Psoas muscle (tissue), 8 donors: ENCODE measurements around the gene COLEC12. TPM values are rescaled to one million over a fixed set of nuclear protein-coding genes. Genes with fewer than 3 reads are reported as not detected.

Experiments used
- ATAC-seq, 4 donors: fragments of 200-7000 bp; cut with Tn5 transposase; one replicate each; pipeline ENCODE4 v1.9.1; 2020; ENCODE audit warnings: moderate library complexity in 3 of 4, mild to moderate bottlenecking in 2 of 4
- DNase-seq, 2 donors: peaks; one replicate each; pipeline ENCODE4 v3.0.0-alpha.2; 2020
- H3K27ac ChIP-seq: fragments of 200-600 bp; one replicate; pipeline ENCODE4 v1.8.0; 2022
- H3K27me3 ChIP-seq, 3 donors: fragments of 200-600 bp in 1 of 3; one replicate each; pipeline versions ENCODE4 v1.6.1 to v1.8.0; 2013 to 2022; ENCODE audit warnings: low read length in 2 of 3, mild to moderate bottlenecking in 2 of 3, moderate library complexity in 1 of 3; ENCODE audit not compliant: insufficient read depth in 3 of 3
- H3K36me3 ChIP-seq, 2 donors: fragments of 200-600 bp in 1 of 2; one replicate each; pipeline versions ENCODE4 v1.6.1 to v1.8.0; 2013 to 2022; ENCODE audit warnings: low read depth in 1 of 2, mild to moderate bottlenecking in 1 of 2, moderate library complexity in 1 of 2; ENCODE audit not compliant: insufficient read depth in 1 of 2
- H3K4me1 ChIP-seq: fragments of 200-600 bp; one replicate; pipeline ENCODE4 v1.8.0; 2022
- H3K4me3 ChIP-seq: fragments of 200-600 bp; one replicate; pipeline ENCODE4 v1.8.0; 2022; ENCODE audit warnings: mild to moderate bottlenecking
- H3K9me3 ChIP-seq: fragments of 200-600 bp; one replicate; pipeline ENCODE4 v1.8.0; 2022
- WGBS, 3 donors: extraction: QIAGEN DNeasy Blood & Tissue Kit; methylation state at CpG; one replicate each; pipeline versions ENCODE4 v1.1.6 to v1.1.7; 2013; 5-methylcytosine and 5-hydroxymethylcytosine counted together
- intact Hi-C, 2 donors: fragments of 100-400 bp; cut with DNase I; formaldehyde crosslinking; loops; one replicate each; pipeline versions ENCODE4 v1.11.0 to v1.14.2; 2022
- polyA plus RNA-seq, 3 donors: library from polyadenylated mRNA; stranded (reverse); fragments of 200-250 nt; gene quantifications; one replicate each; pipeline ENCODE4 v1.2.3, GENCODE V29; 2013
- total RNA-seq, 4 donors: library from RNA; stranded (reverse); fragmentation: NEBNext Ultra II Directional in 2 of 4; extraction: Animal tissue kit (Norgen Biotek cat#: 25700) in 2 of 4; gene quantifications; one replicate each; pipeline versions ENCODE4 v1.2.1 to v1.2.4, GENCODE V29; 2021 to 2023
- TF ChIP-seq, protein P1 (sequence below): fragments of 200-600 bp; IDR thresholded peaks from one replicate; pipeline ENCODE4 v1.8.0; 2022; ENCODE audit warnings: antibody characterized with exemption
- donor health status: healthy with polysubstance abuse.
- donor health status: DM: no; HTN: no; CAD: no; lungs with moderate emphysema.
- donor health status: Bipolar disorder and iron deficiency.
- donor health status: healthy.
- donor health status: DM: yes; HTN: yes; CAD: no.
- donor health status: DM: no; HTN: no; CAD: no.
- donor health status: DM: no; HTN: no; CAD: no.
- donor health status: DM: yes; HTN: yes; CAD: no.

Gene COLEC12
- total and polyA plus RNA-seq, 7 donors = 0.80 to 6.4 (median 3.4) TPM

DNA sequence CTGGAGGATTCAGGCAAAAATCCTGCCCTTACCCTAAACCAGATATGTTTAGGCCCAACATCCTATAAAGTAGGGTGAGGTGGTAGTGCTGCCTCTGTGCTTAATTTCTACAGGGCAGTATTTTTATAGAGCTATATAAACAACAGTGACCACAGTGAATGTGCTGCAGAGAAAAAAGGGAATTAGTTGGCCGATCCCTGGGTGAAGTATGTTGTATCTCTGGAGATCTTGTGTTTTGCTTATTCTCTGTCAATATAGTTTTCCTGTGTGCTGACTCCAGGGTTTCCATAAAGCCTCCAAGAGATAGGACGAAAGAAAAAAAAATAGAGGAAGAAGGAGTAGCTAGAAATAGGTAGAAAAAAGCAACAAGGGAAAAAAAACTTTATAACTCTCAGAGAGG, 143.7 kb downstream of the COLEC12 start:
- H3K27ac ChIP-seq = no peak overlapping the region
- DNase-seq (no peak), ATAC-seq (no peak)
- intact Hi-C loops = no loop called here
- TF ChIP-seq, protein P1, sequence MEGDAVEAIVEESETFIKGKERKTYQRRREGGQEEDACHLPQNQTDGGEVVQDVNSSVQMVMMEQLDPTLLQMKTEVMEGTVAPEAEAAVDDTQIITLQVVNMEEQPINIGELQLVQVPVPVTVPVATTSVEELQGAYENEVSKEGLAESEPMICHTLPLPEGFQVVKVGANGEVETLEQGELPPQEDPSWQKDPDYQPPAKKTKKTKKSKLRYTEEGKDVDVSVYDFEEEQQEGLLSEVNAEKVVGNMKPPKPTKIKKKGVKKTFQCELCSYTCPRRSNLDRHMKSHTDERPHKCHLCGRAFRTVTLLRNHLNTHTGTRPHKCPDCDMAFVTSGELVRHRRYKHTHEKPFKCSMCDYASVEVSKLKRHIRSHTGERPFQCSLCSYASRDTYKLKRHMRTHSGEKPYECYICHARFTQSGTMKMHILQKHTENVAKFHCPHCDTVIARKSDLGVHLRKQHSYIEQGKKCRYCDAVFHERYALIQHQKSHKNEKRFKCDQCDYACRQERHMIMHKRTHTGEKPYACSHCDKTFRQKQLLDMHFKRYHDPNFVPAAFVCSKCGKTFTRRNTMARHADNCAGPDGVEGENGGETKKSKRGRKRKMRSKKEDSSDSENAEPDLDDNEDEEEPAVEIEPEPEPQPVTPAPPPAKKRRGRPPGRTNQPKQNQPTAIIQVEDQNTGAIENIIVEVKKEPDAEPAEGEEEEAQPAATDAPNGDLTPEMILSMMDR = no peak
- 89 to 96% (median 89%) methylated on average over 2 of the region's 2 CpGs for WGBS, 3 donors
- no peaks in the 10 kb centered on the region for H3K4me1 ChIP-seq
- no peak overlapping the region for H3K4me3 ChIP-seq
- no peaks in the 10 kb centered on the region for H3K36me3 ChIP-seq
- no peaks in the 10 kb centered on the region for H3K27me3 ChIP-seq
- H3K9me3 ChIP-seq = no peaks in the 10 kb centered on the region

DNA sequence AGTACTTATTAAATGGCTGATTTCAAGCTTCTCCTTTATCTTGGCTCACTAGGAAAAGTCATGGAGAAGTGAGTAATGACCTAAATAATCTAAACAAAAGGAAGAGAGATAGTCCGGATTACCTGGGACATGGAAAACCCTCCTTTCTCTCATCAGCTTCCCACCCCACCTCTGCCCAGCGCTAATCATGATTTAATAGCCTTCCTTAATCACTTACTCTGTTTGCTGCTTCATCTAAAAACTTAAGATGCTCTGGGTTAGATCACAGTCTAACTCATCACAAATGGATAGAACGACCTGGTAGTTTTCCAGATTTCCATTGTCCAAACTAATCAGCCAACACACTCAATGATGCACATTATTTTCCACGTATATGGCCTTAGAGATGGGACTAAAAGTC, 144.8 kb downstream of the COLEC12 start:
- Histone ChIP-seq H3K27me3 (no peaks in the 10 kb centered on the region), H3K4me1 (no peaks in the 10 kb centered on the region), H3K9me3 (no peaks in the 10 kb centered on the region), H3K4me3 (no peak overlapping the region), H3K36me3 (no peaks in the 10 kb centered on the region), H3K27ac (no peak overlapping the region)
- DNase-seq = no peak
- no peak for ATAC-seq
- 87 to 91% (median 88%) methylated on average over 4 of the region's 4 CpGs for WGBS, 3 donors
- intact Hi-C loops = no loop called here
- TF ChIP-seq, protein P1 = no peak

DNA sequence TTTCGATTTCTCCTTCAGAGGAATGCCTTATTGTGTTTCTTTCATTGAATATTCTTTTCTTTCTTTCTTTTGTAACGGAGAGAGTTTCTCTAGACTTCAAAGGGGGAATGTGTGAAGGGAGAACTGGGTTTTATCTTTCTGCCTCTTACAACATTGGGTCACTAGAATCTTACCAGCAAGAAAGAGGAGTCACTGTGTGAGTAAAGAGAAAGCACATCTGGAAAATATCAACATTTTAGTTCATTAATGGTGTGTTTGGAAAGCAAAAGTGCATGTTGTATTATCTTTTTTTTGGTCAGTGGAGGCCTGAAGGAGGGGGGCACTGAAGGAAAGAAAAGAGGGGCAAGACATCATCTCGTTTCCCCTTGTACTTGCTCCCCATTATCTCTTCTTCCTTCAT, 146.0 kb downstream of the COLEC12 start:
- TF ChIP-seq, protein P1 = no peak
- ATAC-seq (no peak), DNase-seq (no peak)
- Histone ChIP-seq H3K9me3 (no peaks in the 10 kb centered on the region), H3K27me3 (no peaks in the 10 kb centered on the region), H3K36me3 (no peaks in the 10 kb centered on the region), H3K4me3 (no peak overlapping the region), H3K4me1 (no peaks in the 10 kb centered on the region), H3K27ac (no peak overlapping the region)
- 81 to 91% (median 87%) methylated on average over 3 of the region's 3 CpGs for WGBS, 3 donors
- intact Hi-C loops = no loop called here

DNA sequence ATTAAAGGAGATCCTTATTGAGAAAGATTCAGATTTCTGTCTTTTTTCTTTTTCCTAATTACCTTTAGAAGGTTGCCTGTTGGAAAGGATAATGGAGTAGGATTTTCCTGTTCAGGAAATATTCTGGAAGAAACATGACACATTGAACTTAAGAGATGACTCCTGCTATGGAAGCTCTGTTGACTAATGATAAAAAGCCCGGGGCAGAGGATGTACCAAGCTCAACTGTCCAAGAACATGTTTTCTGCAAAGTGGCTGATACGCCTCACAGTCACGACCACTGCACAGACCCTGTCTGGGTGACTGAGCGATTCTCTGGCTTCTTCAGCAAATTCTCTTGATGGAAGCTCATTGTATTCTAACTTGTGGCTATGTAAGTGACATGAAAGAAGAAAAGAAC, 146.5 kb downstream of the COLEC12 start:
- Histone ChIP-seq H3K9me3 (no peaks in the 10 kb centered on the region), H3K27ac (no peak overlapping the region), H3K4me3 (no peak overlapping the region), H3K4me1 (no peaks in the 10 kb centered on the region), H3K36me3 (no peaks in the 10 kb centered on the region), H3K27me3 (no peaks in the 10 kb centered on the region)
- DNase-seq (no peak), ATAC-seq (no peak)
- intact Hi-C loops = no loop called here
- WGBS, 3 donors = 69 to 93% (median 75%) methylated on average over 4 of the region's 4 CpGs
- TF ChIP-seq, protein P1 = no peak

DNA sequence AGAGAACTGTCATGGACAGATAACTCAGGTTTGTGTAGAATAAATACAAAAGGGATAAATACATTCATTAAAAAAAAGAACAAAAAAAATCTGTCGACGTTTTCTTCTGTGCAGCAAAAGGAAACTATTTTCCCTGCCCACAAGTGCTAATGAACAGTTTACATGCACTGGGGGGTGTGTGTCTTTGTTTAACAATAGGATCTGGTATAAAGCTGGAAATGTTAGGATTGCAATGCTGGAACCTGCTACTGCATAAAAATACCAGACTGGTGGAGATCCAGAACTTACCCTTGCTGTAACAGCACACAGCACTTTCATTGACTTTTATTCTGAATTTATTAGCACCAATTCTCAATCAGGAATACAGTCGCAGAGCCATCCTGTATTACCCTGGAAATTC, 148.1 kb downstream of the COLEC12 start:
- no peak for DNase-seq
- Histone ChIP-seq H3K36me3 (no peaks in the 10 kb centered on the region), H3K9me3 (no peaks in the 10 kb centered on the region), H3K27ac (no peak overlapping the region), H3K4me1 (no peaks in the 10 kb centered on the region), H3K4me3 (no peak overlapping the region), H3K27me3 (no peaks in the 10 kb centered on the region)
- intact Hi-C loops = no loop called here
- 65 to 78% (median 74%) methylated on average over 3 of the region's 3 CpGs for WGBS, 3 donors
- TF ChIP-seq, protein P1 = no peak
- ATAC-seq = no peak
